Naive thymus-derived CD8-positive, alpha-beta T cell (primary cell): Measurements from ENCODE around the gene C16orf74. TPM values are rescaled to one million over a fixed set of nuclear protein-coding genes. Genes with fewer than 3 reads are reported as not detected.
A peak's percentile ranks its signal among the peaks of the same experiment; 100 is the strongest.

Source experiments
- ATAC-seq, 2 donors: fragments of 150-1000 bp; cut with Tn5 transposase in 1 of 2; sonication (Bioruptor Pico), chemical (Tn5 transposase) in 1 of 2; 1 replicate in 1 of 2; 2 replicates in 1 of 2; pipeline ENCODE4 v1.10.0; 2021; ENCODE audit warnings: mild to moderate bottlenecking in 2 of 2, moderate library complexity in 2 of 2
- POLR2A ChIA-PET: fragments of 350-600 bp; sonication (Branson Sonifier 250); formaldehyde crosslinking; loops from one replicate; lab custom pipeline; 2021; ENCODE audit warnings: antibody characterized with exemption; lab: Charles Lee
- DNase-seq, 10 donors: peaks; one replicate each; pipeline versions ENCODE4 v3.0.0 to v3.0.0-alpha.2; 2020 to 2022
- H3K27ac Mint-ChIP-seq, 10 donors: one replicate each; pipeline ENCODE4 v1.8.0; 2020 to 2022; ENCODE audit warnings: mild to moderate bottlenecking in 10 of 10, mixed read lengths in 10 of 10, moderate library complexity in 4 of 10, inconsistent platforms in 1 of 10
- H3K27me3 Mint-ChIP-seq, 5 donors: one replicate each; pipeline ENCODE4 v1.8.0; 2021 to 2022; ENCODE audit warnings: mixed read lengths in 5 of 5
- H3K36me3 Mint-ChIP-seq, 3 donors: one replicate each; pipeline ENCODE4 v1.8.0; 2020 to 2022; ENCODE audit warnings: mixed read lengths in 3 of 3, mild to moderate bottlenecking in 2 of 3, inconsistent platforms in 1 of 3
- H3K4me1 Mint-ChIP-seq, 4 donors: one replicate each; pipeline ENCODE4 v1.8.0; 2021 to 2022; ENCODE audit warnings: mixed read lengths in 4 of 4
- H3K4me3 Mint-ChIP-seq, 10 donors: one replicate each; pipeline ENCODE4 v1.8.0; 2020 to 2022; ENCODE audit warnings: mild to moderate bottlenecking in 10 of 10, mixed read lengths in 10 of 10, moderate library complexity in 6 of 10, inconsistent platforms in 1 of 10
- H3K9me3 Mint-ChIP-seq, 9 donors: one replicate each; pipeline ENCODE4 v1.8.0; 2020 to 2022; ENCODE audit warnings: mixed read lengths in 9 of 9, mild to moderate bottlenecking in 3 of 9, inconsistent platforms in 1 of 9, moderate library complexity in 1 of 9
- polyA plus RNA-seq, 3 donors: library from polyadenylated mRNA; unstranded; fragments of 300-500 nt; fragmentation: Illumina TruSeq; gene quantifications; one replicate each; pipeline ENCODE4 v1.2.3, GENCODE V29; 2021
- total RNA-seq, 8 experiments: library from RNA in 2 of 8; stranded (reverse) in 2 of 8; gene quantifications; one replicate each; pipeline ENCODE4 v1.2.3 and lab custom pipeline; 2021 to 2026

Gene C16orf74
- total and polyA plus RNA-seq, 5 experiments from 2014 or later: 16.0 to 42.3 (median 19.1) TPM

- POLR2A ChIA-PET: no interaction called here
- Mint-ChIP-seq H3K36me3 (peaks cover 0 to 43% (median 9%) of the 10 kb centered on the region in 3 donors), H3K27me3 (no peaks in the 10 kb centered on the region), H3K4me3 (no peak overlapping the region), H3K27ac (no peak overlapping the region), H3K9me3 (no peaks in the 10 kb centered on the region), H3K4me1 (no peaks in the 10 kb centered on the region)
- no peak for ATAC-seq
- peak in 1 of 10 donors; percentile 23 for DNase-seq
Observed at GRCh38 chr16:85773044-85773443, 22.1 kb upstream of the C16orf74 start.

- Mint-ChIP-seq H3K27me3 (no peaks in the 10 kb centered on the region), H3K9me3 (no peaks in the 10 kb centered on the region), H3K27ac (peak overlapping the region in 1 of 10 donors; percentile 47), H3K36me3 (peaks cover 0 to 24% (median 9%) of the 10 kb centered on the region in 3 donors), H3K4me3 (no peak overlapping the region), H3K4me1 (peaks cover 0 to 3% (median 0%) of the 10 kb centered on the region in 4 donors)
- no peak for DNase-seq
- POLR2A ChIA-PET: interaction anchor here (0.6 to 0.7 kb wide), 2 partner anchors 12 to 461 kb away, joined by 3 to 5 read pairs; no protein-coding TSS in a partner anchor
- no peak for ATAC-seq
Observed at GRCh38 chr16:85770741-85771140, 19.8 kb upstream of the C16orf74 start.

- Mint-ChIP-seq H3K27me3 (no peaks in the 10 kb centered on the region), H3K4me1 (peaks cover 0 to 3% (median 0%) of the 10 kb centered on the region in 4 donors), H3K36me3 (peaks cover 0 to 21% (median 9%) of the 10 kb centered on the region in 3 donors), H3K9me3 (no peaks in the 10 kb centered on the region), H3K27ac (peak overlapping the region in 3 of 10 donors; percentile 27 to 87 (median 72)), H3K4me3 (no peak overlapping the region)
- POLR2A ChIA-PET: no interaction called here
- ATAC-seq (no peak), DNase-seq (peak in 1 of 10 donors; percentile 47)
Observed at GRCh38 chr16:85768199-85768598, 17.3 kb upstream of the C16orf74 start.

- ATAC-seq (no peak), DNase-seq (peak in 1 of 10 donors; percentile 53)
- peak overlapping the region in 1 of 10 donors; percentile 30 for H3K27ac Mint-ChIP-seq
- no peak overlapping the region for H3K4me3 Mint-ChIP-seq
- H3K27me3 Mint-ChIP-seq: no peaks in the 10 kb centered on the region
- peaks cover 0 to 3% (median under 1%) of the 10 kb centered on the region in 4 donors for H3K4me1 Mint-ChIP-seq
- no peaks in the 10 kb centered on the region for H3K9me3 Mint-ChIP-seq
- POLR2A ChIA-PET: no interaction called here
- H3K36me3 Mint-ChIP-seq: peaks cover 0 to 21% (median 9%) of the 10 kb centered on the region in 3 donors
Observed at GRCh38 chr16:85767531-85767930, 16.6 kb upstream of the C16orf74 start.

GRCh38 chr16:85765767-85766166, 14.9 kb upstream of the C16orf74 start:
- POLR2A ChIA-PET: no interaction called here
- ATAC-seq (no peak), DNase-seq (peak in 1 of 10 donors; percentile 40)
- peaks cover 0 to 12% (median 1%) of the 10 kb centered on the region in 4 donors for H3K4me1 Mint-ChIP-seq
- H3K36me3 Mint-ChIP-seq: peaks cover 0 to 9% (median 8%) of the 10 kb centered on the region in 3 donors
- H3K27ac Mint-ChIP-seq: peak overlapping the region in 1 of 10 donors; percentile 27
- H3K9me3 Mint-ChIP-seq: no peaks in the 10 kb centered on the region
- no peak overlapping the region for H3K4me3 Mint-ChIP-seq
- H3K27me3 Mint-ChIP-seq: no peaks in the 10 kb centered on the region

GRCh38 chr16:85765211-85765610, 14.3 kb upstream of the C16orf74 start:
- no peaks in the 10 kb centered on the region for H3K9me3 Mint-ChIP-seq
- H3K36me3 Mint-ChIP-seq: peaks cover 0 to 6% (median 3%) of the 10 kb centered on the region in 3 donors
- no peak for DNase-seq
- H3K27me3 Mint-ChIP-seq: no peaks in the 10 kb centered on the region
- H3K27ac Mint-ChIP-seq: no peak overlapping the region
- POLR2A ChIA-PET: no interaction called here
- H3K4me3 Mint-ChIP-seq: no peak overlapping the region
- peaks cover 0 to 13% (median 1%) of the 10 kb centered on the region in 4 donors for H3K4me1 Mint-ChIP-seq
- no peak for ATAC-seq

GRCh38 chr16:85763616-85764015, 12.7 kb upstream of the C16orf74 start:
- DNase-seq: no peak
- POLR2A ChIA-PET: interaction anchor here (0.7 kb wide), 1 partner anchor 21 kb away, joined by 3 read pairs; no protein-coding TSS in a partner anchor
- ATAC-seq: no peak
- Mint-ChIP-seq H3K27ac (no peak overlapping the region), H3K9me3 (no peaks in the 10 kb centered on the region), H3K4me3 (no peak overlapping the region), H3K27me3 (peaks cover 2 to 16% (median 8%) of the 10 kb centered on the region in 5 donors), H3K36me3 (no peaks in the 10 kb centered on the region), H3K4me1 (peaks cover 9 to 29% (median 12%) of the 10 kb centered on the region in 4 donors)

- ATAC-seq (no peak), DNase-seq (peak in 1 of 10 donors; percentile 51)
- Mint-ChIP-seq H3K9me3 (no peaks in the 10 kb centered on the region), H3K27ac (no peak overlapping the region), H3K36me3 (no peaks in the 10 kb centered on the region), H3K4me3 (no peak overlapping the region), H3K4me1 (peaks cover 9 to 33% (median 13%) of the 10 kb centered on the region in 4 donors), H3K27me3 (peaks cover 2 to 20% (median 8%) of the 10 kb centered on the region in 5 donors)
- POLR2A ChIA-PET: no interaction called here
Observed at GRCh38 chr16:85762970-85763369, 12.1 kb upstream of the C16orf74 start.

GRCh38 chr16:85761861-85762260, 11.0 kb upstream of the C16orf74 start:
- no peaks in the 10 kb centered on the region for H3K9me3 Mint-ChIP-seq
- H3K4me3 Mint-ChIP-seq: no peak overlapping the region
- H3K36me3 Mint-ChIP-seq: no peaks in the 10 kb centered on the region
- peaks cover 6 to 44% (median 13%) of the 10 kb centered on the region in 4 donors for H3K4me1 Mint-ChIP-seq
- no peak for DNase-seq
- no peak overlapping the region for H3K27ac Mint-ChIP-seq
- POLR2A ChIA-PET: interaction anchor here (0.9 kb wide), 1 partner anchor 11 kb away, joined by 3 read pairs; the partner anchor contains the start of gene C16orf74
- ATAC-seq: no peak
- peaks cover 2 to 21% (median 8%) of the 10 kb centered on the region in 5 donors for H3K27me3 Mint-ChIP-seq

GRCh38 chr16:85759631-85760419, 8.9 kb upstream of the C16orf74 start:
- DNase-seq: peak in 3 of 10 donors; percentile 11 to 35 (median 15)
- peak overlapping the region in 1 of 10 donors; percentile 48 for H3K4me3 Mint-ChIP-seq
- peaks cover 6 to 54% (median 13%) of the 10 kb centered on the region in 4 donors for H3K4me1 Mint-ChIP-seq
- POLR2A ChIA-PET: interaction anchor here (1.2 to 1.3 kb wide), 2 partner anchors 23 to 26 kb away, joined by 3 read pairs; no protein-coding TSS in a partner anchor
- H3K27ac Mint-ChIP-seq: peak overlapping the region in 2 of 10 donors; percentile 65 to 93
- no peaks in the 10 kb centered on the region for H3K9me3 Mint-ChIP-seq
- no peaks in the 10 kb centered on the region for H3K36me3 Mint-ChIP-seq
- peak; percentile 57 to 66 for ATAC-seq
- H3K27me3 Mint-ChIP-seq: peaks cover 4 to 21% (median 8%) of the 10 kb centered on the region in 5 donors

GRCh38 chr16:85759136-85759535, 8.2 kb upstream of the C16orf74 start:
- POLR2A ChIA-PET: interaction anchor here (0.6 to 1.3 kb wide), 2 partner anchors 20 to 22 kb away, joined by 3 to 5 read pairs; no protein-coding TSS in a partner anchor
- peak overlapping the region in 7 of 10 donors; percentile 21 to 93 (median 65) for H3K27ac Mint-ChIP-seq
- no peak for DNase-seq
- H3K4me1 Mint-ChIP-seq: peaks cover 6 to 58% (median 13%) of the 10 kb centered on the region in 4 donors
- H3K36me3 Mint-ChIP-seq: no peaks in the 10 kb centered on the region
- peak overlapping the region in 6 of 10 donors; percentile 26 to 69 (median 41) for H3K4me3 Mint-ChIP-seq
- peaks cover 4 to 23% (median 8%) of the 10 kb centered on the region in 5 donors for H3K27me3 Mint-ChIP-seq
- ATAC-seq: peak; percentile 26 to 36
- no peaks in the 10 kb centered on the region for H3K9me3 Mint-ChIP-seq

- peaks cover 6 to 70% (median 13%) of the 10 kb centered on the region in 4 donors for H3K4me1 Mint-ChIP-seq
- H3K27me3 Mint-ChIP-seq: peaks cover 4 to 34% (median 8%) of the 10 kb centered on the region in 5 donors
- POLR2A ChIA-PET: no interaction called here
- ATAC-seq (peak in 1 of 2 donors; percentile 19), DNase-seq (no peak)
- H3K4me3 Mint-ChIP-seq: peak overlapping the region in 1 of 10 donors; percentile 6
- peak overlapping the region in 2 of 10 donors; percentile 8 to 79 for H3K27ac Mint-ChIP-seq
- no peaks in the 10 kb centered on the region for H3K9me3 Mint-ChIP-seq
- H3K36me3 Mint-ChIP-seq: no peaks in the 10 kb centered on the region
Observed at GRCh38 chr16:85757341-85757822, 6.5 kb upstream of the C16orf74 start.
